Loucy (cell line): ENCODE results near the gene ERFE.

ENCODE experiments used
- H2AFZ ChIP-seq: fragments of 200-600 bp; sonication (generic); 2 replicates; pipeline ENCODE4 v1.6.0; 2016; ENCODE audit warnings: antibody characterized with exemption, mild to moderate bottlenecking, low read length, moderate library complexity
- H3F3A ChIP-seq: fragments of 200-600 bp; 2 replicates; pipeline ENCODE4 v1.6.0; 2016; ENCODE audit warnings: antibody characterized with exemption, low read depth, mild to moderate bottlenecking
- H3K27me3 ChIP-seq: fragments of 200-600 bp; sonication (generic); 2 replicates; pipeline ENCODE4 v1.6.1; 2014; ENCODE audit warnings: low read length, mild to moderate bottlenecking; ENCODE audit not compliant: insufficient read depth, poor library complexity, severe bottlenecking
- H3K36me3 ChIP-seq: fragments of 200-600 bp; sonication (generic); 2 replicates; pipeline ENCODE4 v1.6.1; 2016; ENCODE audit warnings: low read length; ENCODE audit not compliant: insufficient read depth
- H3K4me1 ChIP-seq: fragments of 200-600 bp; sonication (generic); 2 replicates; pipeline ENCODE4 v1.5.1; 2014; ENCODE audit warnings: low read length, mild to moderate bottlenecking; ENCODE audit not compliant: insufficient read depth, poor library complexity, severe bottlenecking
- H3K4me2 ChIP-seq: fragments of 200-600 bp; sonication (generic); 2 replicates; pipeline ENCODE4 v1.6.0; 2014; ENCODE audit warnings: antibody characterized with exemption, low read length, low read depth, mild to moderate bottlenecking; ENCODE audit not compliant: poor library complexity, severe bottlenecking
- H3K4me3 ChIP-seq: fragments of 200-600 bp; sonication (generic); 2 replicates; pipeline ENCODE4 v1.5.1; 2014; ENCODE audit warnings: low read length, mild to moderate bottlenecking, mixed read lengths; ENCODE audit not compliant: poor library complexity, severe bottlenecking
- H3K79me2 ChIP-seq: fragments of 200-600 bp; sonication (generic); 2 replicates; pipeline ENCODE4 v1.6.1; 2014; ENCODE audit warnings: low read length; ENCODE audit not compliant: insufficient read depth
- H3K9ac ChIP-seq: fragments of 200-600 bp; sonication (generic); 2 replicates; pipeline ENCODE4 v1.6.0; 2014; ENCODE audit warnings: mild to moderate bottlenecking, low read depth, low read length, moderate library complexity; ENCODE audit not compliant: poor library complexity, severe bottlenecking
- H3K9me2 ChIP-seq: fragments of 200-600 bp; sonication (generic); replicated peaks from 2 replicates; pipeline ENCODE4 v1.6.1; 2016; ENCODE audit warnings: low read depth, low read length, mixed read lengths
- H3K9me3 ChIP-seq: fragments of 200-600 bp; sonication (generic); 2 replicates; pipeline ENCODE4 v1.6.1; 2014; ENCODE audit warnings: mild to moderate bottlenecking, antibody characterized with exemption, low read length, low read depth; ENCODE audit not compliant: insufficient read depth
- H4K20me1 ChIP-seq: fragments of 200-600 bp; sonication (generic); 2 replicates; pipeline ENCODE4 v1.6.0; 2014; ENCODE audit warnings: antibody characterized with exemption, low read length, mild to moderate bottlenecking; ENCODE audit not compliant: insufficient read depth, poor library complexity, severe bottlenecking
- EZH2phosphoT487 ChIP-seq: fragments of 200-600 bp; IDR thresholded peaks from 2 replicates; pipeline ENCODE4 v1.6.1; 2018; ENCODE audit warnings: antibody characterized with exemption, mild to moderate bottlenecking, moderate library complexity, borderline replicate concordance
- TF ChIP-seq, protein P1 (sequence below): fragments of 200-600 bp; sonication (generic); conservative IDR thresholded peaks from 2 replicates; pipeline ENCODE4 v1.5.1; 2014; ENCODE audit warnings: mild to moderate bottlenecking, antibody characterized with exemption, low read length

The ERFE gene

DNA sequence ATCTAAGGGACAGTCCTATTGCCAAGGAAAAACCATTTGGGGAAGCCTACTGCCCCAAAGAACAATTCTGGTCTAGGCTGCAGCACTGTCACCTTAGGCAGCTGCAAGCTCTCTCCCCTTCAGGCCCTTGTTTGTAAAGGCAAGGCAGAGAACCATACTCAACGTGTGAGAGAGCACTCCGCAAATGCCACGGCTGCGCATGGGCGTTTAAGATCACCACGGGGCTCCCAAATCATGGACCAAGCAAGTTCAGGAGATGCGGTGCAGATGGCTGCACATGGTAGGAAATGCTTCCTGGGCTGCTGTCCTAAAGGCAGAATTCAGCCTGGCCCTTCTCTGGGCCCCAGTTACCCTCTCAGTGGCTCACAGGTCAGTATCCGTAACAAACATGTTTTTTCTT lies 15.5 kb downstream of the ERFE start:
- Histone ChIP-seq H3K4me1 (peaks cover 36% of the 10 kb centered on the region), H3K9ac (peak overlapping the region; percentile 52), H4K20me1 (no peaks in the 10 kb centered on the region), H3K79me2 (no peaks in the 10 kb centered on the region), H3K4me2 (peak overlapping the region; percentile 61), H2AFZ (no peak overlapping the region), H3K36me3 (peaks cover 65% of the 10 kb centered on the region), H3K4me3 (peak overlapping the region; percentile 39), H3K9me2 (no peaks in the 10 kb centered on the region), H3K9me3 (no peaks in the 10 kb centered on the region), H3K27me3 (no peaks in the 10 kb centered on the region), H3F3A (peaks cover 9% of the 10 kb centered on the region)
- no peak for TF ChIP-seq EZH2phosphoT487
- TF ChIP-seq, protein P1, sequence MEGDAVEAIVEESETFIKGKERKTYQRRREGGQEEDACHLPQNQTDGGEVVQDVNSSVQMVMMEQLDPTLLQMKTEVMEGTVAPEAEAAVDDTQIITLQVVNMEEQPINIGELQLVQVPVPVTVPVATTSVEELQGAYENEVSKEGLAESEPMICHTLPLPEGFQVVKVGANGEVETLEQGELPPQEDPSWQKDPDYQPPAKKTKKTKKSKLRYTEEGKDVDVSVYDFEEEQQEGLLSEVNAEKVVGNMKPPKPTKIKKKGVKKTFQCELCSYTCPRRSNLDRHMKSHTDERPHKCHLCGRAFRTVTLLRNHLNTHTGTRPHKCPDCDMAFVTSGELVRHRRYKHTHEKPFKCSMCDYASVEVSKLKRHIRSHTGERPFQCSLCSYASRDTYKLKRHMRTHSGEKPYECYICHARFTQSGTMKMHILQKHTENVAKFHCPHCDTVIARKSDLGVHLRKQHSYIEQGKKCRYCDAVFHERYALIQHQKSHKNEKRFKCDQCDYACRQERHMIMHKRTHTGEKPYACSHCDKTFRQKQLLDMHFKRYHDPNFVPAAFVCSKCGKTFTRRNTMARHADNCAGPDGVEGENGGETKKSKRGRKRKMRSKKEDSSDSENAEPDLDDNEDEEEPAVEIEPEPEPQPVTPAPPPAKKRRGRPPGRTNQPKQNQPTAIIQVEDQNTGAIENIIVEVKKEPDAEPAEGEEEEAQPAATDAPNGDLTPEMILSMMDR = no peak

DNA sequence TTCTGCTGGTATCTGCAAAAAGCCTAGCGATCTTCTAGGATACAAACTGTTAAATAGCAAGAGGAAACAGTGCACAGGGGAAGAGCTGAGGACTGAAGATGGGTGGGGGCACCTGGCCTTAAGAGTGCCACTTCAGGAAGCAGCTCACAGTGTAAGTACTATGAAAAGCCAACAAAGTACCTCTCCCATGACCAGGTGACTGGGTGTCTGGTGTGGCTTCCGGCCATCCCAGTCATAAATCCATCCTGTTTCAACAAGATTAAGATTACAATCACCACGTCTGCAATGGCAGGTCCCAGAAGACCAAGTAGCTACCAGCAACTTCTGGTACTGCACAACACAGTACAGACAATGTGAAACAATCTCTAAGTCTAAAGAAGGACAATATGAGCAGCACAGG lies 15.9 kb downstream of the ERFE start:
- Histone ChIP-seq H3F3A (peaks cover 9% of the 10 kb centered on the region), H3K79me2 (no peaks in the 10 kb centered on the region), H3K9me3 (no peaks in the 10 kb centered on the region), H3K4me2 (peak overlapping the region; percentile 61), H4K20me1 (no peaks in the 10 kb centered on the region), H3K9me2 (no peaks in the 10 kb centered on the region), H3K9ac (peak overlapping the region; percentile 52), H2AFZ (no peak overlapping the region), H3K36me3 (peaks cover 65% of the 10 kb centered on the region), H3K27me3 (no peaks in the 10 kb centered on the region), H3K4me3 (peak overlapping the region; percentile 39), H3K4me1 (peaks cover 36% of the 10 kb centered on the region)
- no peak for TF ChIP-seq EZH2phosphoT487
- TF ChIP-seq, protein P1 = no peak

- H3K4me2 ChIP-seq = no peak overlapping the region
- H4K20me1 ChIP-seq = no peaks in the 10 kb centered on the region
These were observed 17.8 kb downstream of the ERFE start for GRCh38 chr2:238176613-238177012.

More at GRCh38 chr2:238176613-238177012, 17.8 kb downstream of the ERFE start:
- Histone ChIP-seq H3K9me2 (no peaks in the 10 kb centered on the region), H3K36me3 (peaks cover 69% of the 10 kb centered on the region), H3K4me3 (no peak overlapping the region), H3K9me3 (no peaks in the 10 kb centered on the region), H3K27me3 (no peaks in the 10 kb centered on the region), H3F3A (peaks cover 9% of the 10 kb centered on the region), H3K79me2 (no peaks in the 10 kb centered on the region), H3K9ac (no peak overlapping the region), H2AFZ (no peak overlapping the region), H3K4me1 (peaks cover 36% of the 10 kb centered on the region)
- TF ChIP-seq, protein P1 = no peak
- TF ChIP-seq EZH2phosphoT487 = no peak
